GM12891 (cell line): ENCODE results near the gene RNF17.

Experiments used
- DNase-seq: peaks from one replicate; pipeline ENCODE4 v3.0.0; 2011; ENCODE audit warnings: low spot score; ENCODE audit not compliant: insufficient read length
- FAIRE-seq: peaks from 2 replicates; lab custom pipeline; 2011; peaks lifted over from hg19 to GRCh38; lab: Jason Lieb, UNC
- PAX5 ChIP-seq: IDR thresholded peaks from 2 replicates; pipeline ENCODE4 v1.6.1; 2011; ENCODE audit warnings: low read length, moderate library complexity, mild to moderate bottlenecking; ENCODE audit not compliant: insufficient read depth, severe bottlenecking
- POLR2A ChIP-seq: IDR thresholded peaks from 2 replicates; pipeline ENCODE4 v1.6.1; 2011; ENCODE audit warnings: low read depth, low read length, control low read depth
- POLR2AphosphoS5 ChIP-seq: IDR thresholded peaks from 2 replicates; pipeline ENCODE4 v1.6.1; 2011; ENCODE audit warnings: low read depth, low read length, control low read depth
- POU2F2 ChIP-seq: IDR thresholded peaks from 2 replicates; pipeline ENCODE4 v1.6.1; 2011; ENCODE audit warnings: low read depth, mild to moderate bottlenecking, control low read depth, low read length, moderate library complexity
- SPI1 ChIP-seq: IDR thresholded peaks from 2 replicates; pipeline ENCODE4 v1.6.1; 2011; ENCODE audit warnings: low read depth, low read length, control low read depth
- TAF1 ChIP-seq: IDR thresholded peaks from 2 replicates; pipeline ENCODE4 v1.6.1; 2011; ENCODE audit warnings: low read depth, low read length, control low read depth

Gene RNF17

GRCh38 chr13:24896061-24896460 is 132.1 kb downstream of the RNF17 start:
- FAIRE-seq (no peak), DNase-seq (no peak)
- no peak for TF ChIP-seq POU2F2
- TF ChIP-seq SPI1, result no peak
- TF ChIP-seq TAF1, result no peak
- no peak for TF ChIP-seq PAX5
- TF ChIP-seq POLR2A, result no peak
- TF ChIP-seq POLR2AphosphoS5, result no peak

GRCh38 chr13:24897293-24897692 is 133.3 kb downstream of the RNF17 start:
- TF ChIP-seq SPI1, result no peak
- TF ChIP-seq POU2F2, result no peak
- TF ChIP-seq TAF1, result no peak
- no peak for TF ChIP-seq PAX5
- TF ChIP-seq POLR2A, result no peak
- no peak for TF ChIP-seq POLR2AphosphoS5
- FAIRE-seq, result no peak

GRCh38 chr13:24899601-24900000 is 135.6 kb downstream of the RNF17 start:
- no peak for TF ChIP-seq PAX5
- TF ChIP-seq POLR2A, result no peak
- FAIRE-seq, result no peak
- DNase-seq, result no peak

More at GRCh38 chr13:24897293-24897692, 133.3 kb downstream of the RNF17 start:
- no peak for DNase-seq

GRCh38 chr13:24900507-24900906 is 136.5 kb downstream of the RNF17 start:
- DNase-seq (no peak), FAIRE-seq (no peak)
- TF ChIP-seq SPI1, result peak; percentile 22; the same call in 1 of the 2 replicates
- no peak for TF ChIP-seq PAX5

GRCh38 chr13:24905242-24905641 is 141.3 kb downstream of the RNF17 start:
- no peak for DNase-seq
- TF ChIP-seq POU2F2, result no peak
- TF ChIP-seq PAX5, result no peak
- no peak for TF ChIP-seq POLR2A
- no peak for TF ChIP-seq POLR2AphosphoS5
- TF ChIP-seq SPI1, result no peak
- no peak for TF ChIP-seq TAF1
- FAIRE-seq, result no peak

GRCh38 chr13:24906268-24906667 is 142.3 kb downstream of the RNF17 start:
- no peak for TF ChIP-seq POLR2A
- peak; percentile 42 for TF ChIP-seq SPI1
- no peak for TF ChIP-seq PAX5
- TF ChIP-seq TAF1, result no peak
- no peak for TF ChIP-seq POLR2AphosphoS5
- TF ChIP-seq POU2F2, result no peak
- DNase-seq (no peak), FAIRE-seq (no peak)

GRCh38 chr13:24910502-24911132 is 146.6 kb downstream of the RNF17 start:
- no peak for DNase-seq
- no peak for FAIRE-seq
- TF ChIP-seq PAX5 (no peak), SPI1 (no peak), POLR2A (no peak), POU2F2 (no peak), TAF1 (no peak), POLR2AphosphoS5 (no peak)

GRCh38 chr13:24911133-24911908 is 147.4 kb downstream of the RNF17 start:
- FAIRE-seq, result no peak
- DNase-seq, result no peak
- TF ChIP-seq TAF1, result no peak
- TF ChIP-seq SPI1, result no peak
- no peak for TF ChIP-seq POU2F2
- no peak for TF ChIP-seq PAX5
- no peak for TF ChIP-seq POLR2A
- no peak for TF ChIP-seq POLR2AphosphoS5

- TF ChIP-seq POU2F2, result no peak
- TF ChIP-seq SPI1, result no peak
- TF ChIP-seq PAX5, result no peak
- no peak for DNase-seq
- FAIRE-seq, result no peak
Observed at GRCh38 chr13:24916464-24916863, 152.5 kb downstream of the RNF17 start.
